ENCODE measurements around the gene DCLRE1C. TPM values are rescaled to one million over a fixed set of nuclear protein-coding genes. Genes with fewer than 3 reads are reported as not detected.

Gene DCLRE1C
- total and polyA plus RNA-seq, 9 of the 15 experiments (the other 6 are each of a cell fraction or from before 2014, with no cell fraction given): 8.8 to 22.2 (median 13.9) TPM

- TF ChIP-seq, protein P1, sequence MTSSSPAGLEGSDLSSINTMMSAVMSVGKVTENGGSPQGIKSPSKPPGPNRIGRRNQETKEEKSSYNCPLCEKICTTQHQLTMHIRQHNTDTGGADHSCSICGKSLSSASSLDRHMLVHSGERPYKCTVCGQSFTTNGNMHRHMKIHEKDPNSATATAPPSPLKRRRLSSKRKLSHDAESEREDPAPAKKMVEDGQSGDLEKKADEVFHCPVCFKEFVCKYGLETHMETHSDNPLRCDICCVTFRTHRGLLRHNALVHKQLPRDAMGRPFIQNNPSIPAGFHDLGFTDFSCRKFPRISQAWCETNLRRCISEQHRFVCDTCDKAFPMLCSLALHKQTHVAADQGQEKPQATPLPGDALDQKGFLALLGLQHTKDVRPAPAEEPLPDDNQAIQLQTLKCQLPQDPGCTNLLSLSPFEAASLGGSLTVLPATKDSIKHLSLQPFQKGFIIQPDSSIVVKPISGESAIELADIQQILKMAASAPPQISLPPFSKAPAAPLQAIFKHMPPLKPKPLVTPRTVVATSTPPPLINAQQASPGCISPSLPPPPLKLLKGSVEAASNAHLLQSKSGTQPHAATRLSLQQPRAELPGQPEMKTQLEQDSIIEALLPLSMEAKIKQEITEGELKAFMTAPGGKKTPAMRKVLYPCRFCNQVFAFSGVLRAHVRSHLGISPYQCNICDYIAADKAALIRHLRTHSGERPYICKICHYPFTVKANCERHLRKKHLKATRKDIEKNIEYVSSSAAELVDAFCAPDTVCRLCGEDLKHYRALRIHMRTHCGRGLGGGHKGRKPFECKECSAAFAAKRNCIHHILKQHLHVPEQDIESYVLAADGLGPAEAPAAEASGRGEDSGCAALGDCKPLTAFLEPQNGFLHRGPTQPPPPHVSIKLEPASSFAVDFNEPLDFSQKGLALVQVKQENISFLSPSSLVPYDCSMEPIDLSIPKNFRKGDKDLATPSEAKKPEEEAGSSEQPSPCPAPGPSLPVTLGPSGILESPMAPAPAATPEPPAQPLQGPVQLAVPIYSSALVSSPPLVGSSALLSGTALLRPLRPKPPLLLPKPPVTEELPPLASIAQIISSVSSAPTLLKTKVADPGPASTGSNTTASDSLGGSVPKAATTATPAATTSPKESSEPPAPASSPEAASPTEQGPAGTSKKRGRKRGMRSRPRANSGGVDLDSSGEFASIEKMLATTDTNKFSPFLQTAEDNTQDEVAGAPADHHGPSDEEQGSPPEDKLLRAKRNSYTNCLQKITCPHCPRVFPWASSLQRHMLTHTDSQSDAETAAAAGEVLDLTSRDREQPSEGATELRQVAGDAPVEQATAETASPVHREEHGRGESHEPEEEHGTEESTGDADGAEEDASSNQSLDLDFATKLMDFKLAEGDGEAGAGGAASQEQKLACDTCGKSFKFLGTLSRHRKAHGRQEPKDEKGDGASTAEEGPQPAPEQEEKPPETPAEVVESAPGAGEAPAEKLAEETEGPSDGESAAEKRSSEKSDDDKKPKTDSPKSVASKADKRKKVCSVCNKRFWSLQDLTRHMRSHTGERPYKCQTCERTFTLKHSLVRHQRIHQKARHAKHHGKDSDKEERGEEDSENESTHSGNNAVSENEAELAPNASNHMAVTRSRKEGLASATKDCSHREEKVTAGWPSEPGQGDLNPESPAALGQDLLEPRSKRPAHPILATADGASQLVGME (CRISPR knock-in tag; IDR thresholded peaks at IDR 0.05): 0 out of 2 replicates have a peak, but pooled peaks have one; percentile 38
- TF ChIP-seq ZNF431 (CRISPR knock-in tag; IDR thresholded peaks at IDR 0.05): 0 out of 2 replicates have a peak, but pooled peaks have one; percentile 18
- no peak for TF ChIP-seq ZNF695 (CRISPR knock-in tag; IDR thresholded peaks at IDR 0.05)
- TF ChIP-seq ZNF239 (CRISPR knock-in tag; IDR thresholded peaks at IDR 0.05): no peak
- no peak for TF ChIP-seq FOXP1 (CRISPR knock-in tag; IDR thresholded peaks at IDR 0.05)
- TF ChIP-seq ZNF197 (CRISPR knock-in tag; IDR thresholded peaks at IDR 0.05; ENCODE audit: low read depth): no peak
- TF ChIP-seq HDAC8 (tag; IDR thresholded peaks at IDR 0.05): no peak
- 0 out of 4 replicates have a peak, but pooled peaks of 1 of the 2 experiments have one; percentile 6 for TF ChIP-seq HDAC1 (IDR thresholded peaks at IDR 0.05)
- TF ChIP-seq RNF2 (IDR thresholded peaks at IDR 0.05): 0 out of 2 replicates have a peak, but pooled peaks have one; percentile 8
- TF ChIP-seq ELF2 (CRISPR knock-in tag; IDR thresholded peaks at IDR 0.05): no peak
- TF ChIP-seq FOXK2 (conservative IDR thresholded peaks at IDR 0.05 in 1 of 2, IDR thresholded peaks at IDR 0.05 in 1 of 2; ENCODE audit: low read depth in 2 of 2): no peak
- TF ChIP-seq IFI16 (CRISPR knock-in tag; IDR thresholded peaks at IDR 0.05): no peak
- TF ChIP-seq RBM17 (IDR thresholded peaks at IDR 0.05; ENCODE audit: borderline replicate concordance, low read depth, low read length): no peak
- TF ChIP-seq, protein P2, sequence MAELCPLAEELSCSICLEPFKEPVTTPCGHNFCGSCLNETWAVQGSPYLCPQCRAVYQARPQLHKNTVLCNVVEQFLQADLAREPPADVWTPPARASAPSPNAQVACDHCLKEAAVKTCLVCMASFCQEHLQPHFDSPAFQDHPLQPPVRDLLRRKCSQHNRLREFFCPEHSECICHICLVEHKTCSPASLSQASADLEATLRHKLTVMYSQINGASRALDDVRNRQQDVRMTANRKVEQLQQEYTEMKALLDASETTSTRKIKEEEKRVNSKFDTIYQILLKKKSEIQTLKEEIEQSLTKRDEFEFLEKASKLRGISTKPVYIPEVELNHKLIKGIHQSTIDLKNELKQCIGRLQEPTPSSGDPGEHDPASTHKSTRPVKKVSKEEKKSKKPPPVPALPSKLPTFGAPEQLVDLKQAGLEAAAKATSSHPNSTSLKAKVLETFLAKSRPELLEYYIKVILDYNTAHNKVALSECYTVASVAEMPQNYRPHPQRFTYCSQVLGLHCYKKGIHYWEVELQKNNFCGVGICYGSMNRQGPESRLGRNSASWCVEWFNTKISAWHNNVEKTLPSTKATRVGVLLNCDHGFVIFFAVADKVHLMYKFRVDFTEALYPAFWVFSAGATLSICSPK (IDR thresholded peaks at IDR 0.05; ENCODE audit: borderline replicate concordance): no peak
- TF ChIP-seq, protein P3, sequence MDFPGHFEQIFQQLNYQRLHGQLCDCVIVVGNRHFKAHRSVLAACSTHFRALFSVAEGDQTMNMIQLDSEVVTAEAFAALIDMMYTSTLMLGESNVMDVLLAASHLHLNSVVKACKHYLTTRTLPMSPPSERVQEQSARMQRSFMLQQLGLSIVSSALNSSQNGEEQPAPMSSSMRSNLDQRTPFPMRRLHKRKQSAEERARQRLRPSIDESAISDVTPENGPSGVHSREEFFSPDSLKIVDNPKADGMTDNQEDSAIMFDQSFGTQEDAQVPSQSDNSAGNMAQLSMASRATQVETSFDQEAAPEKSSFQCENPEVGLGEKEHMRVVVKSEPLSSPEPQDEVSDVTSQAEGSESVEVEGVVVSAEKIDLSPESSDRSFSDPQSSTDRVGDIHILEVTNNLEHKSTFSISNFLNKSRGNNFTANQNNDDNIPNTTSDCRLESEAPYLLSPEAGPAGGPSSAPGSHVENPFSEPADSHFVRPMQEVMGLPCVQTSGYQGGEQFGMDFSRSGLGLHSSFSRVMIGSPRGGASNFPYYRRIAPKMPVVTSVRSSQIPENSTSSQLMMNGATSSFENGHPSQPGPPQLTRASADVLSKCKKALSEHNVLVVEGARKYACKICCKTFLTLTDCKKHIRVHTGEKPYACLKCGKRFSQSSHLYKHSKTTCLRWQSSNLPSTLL (IDR thresholded peaks at IDR 0.05): no peak
- TF ChIP-seq MAX (CRISPR knock-in tag; IDR thresholded peaks at IDR 0.05): no peak
- no peak for TF ChIP-seq SUPT5H (IDR thresholded peaks at IDR 0.05)
- no peak for TF ChIP-seq MCM3 (IDR thresholded peaks at IDR 0.05)
- no peak for TF ChIP-seq ZNF589 (CRISPR knock-in tag; IDR thresholded peaks at IDR 0.05; ENCODE audit: low read depth)
Measured at GRCh38 chr10:14879124-14879927, 74.6 kb downstream of the DCLRE1C start (continued).
